ENCODE measurements around the gene TGFA.
A peak's percentile ranks its signal among the peaks of the same experiment; 100 is the strongest.

Gene TGFA

DNA sequence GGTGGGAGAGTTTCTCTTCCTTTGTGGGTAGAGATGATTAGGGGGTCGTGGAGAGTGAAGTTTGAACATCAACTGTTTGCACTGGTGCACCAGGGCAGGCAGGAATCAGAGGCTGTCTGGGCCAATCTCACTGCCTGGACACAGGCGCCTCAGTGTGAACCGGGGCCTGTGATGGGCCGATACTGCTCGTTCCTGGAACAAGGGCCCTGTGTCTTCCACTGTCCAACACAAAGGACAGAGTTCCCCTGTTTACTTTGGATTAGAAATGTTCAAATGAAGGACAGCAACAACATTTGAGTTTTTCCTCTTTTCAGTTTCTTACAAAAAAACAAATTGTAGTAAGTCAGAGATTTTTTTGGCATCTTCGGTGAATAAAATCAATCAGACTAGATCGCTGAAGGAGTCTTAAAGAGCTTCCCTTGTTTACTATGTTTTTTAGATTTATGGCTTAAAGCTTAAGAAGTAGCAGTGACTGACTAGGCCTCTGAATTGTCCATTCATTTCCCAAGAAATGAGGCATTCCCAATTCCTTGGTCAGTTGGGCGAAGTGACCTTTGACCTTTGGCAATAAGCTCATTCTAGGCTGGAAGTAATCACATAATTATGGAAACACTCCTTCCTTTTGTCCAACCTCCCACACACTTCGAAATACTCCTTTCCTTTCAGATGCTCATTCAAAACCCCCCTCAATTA, 11.6 kb upstream of the TGFA start:
- no peak for DNase-seq (ENCODE audit: low read depth in 1 of 2, low spot score in 1 of 2)
- TF ChIP-seq JUND (IDR thresholded peaks at IDR 0.05; ENCODE audit: low read depth): no peak
- in situ Hi-C loops (cut with HindIII; ENCODE audit: low pct_unique_long_range_greater_than_20kb, low sequenced_read_pairs): no loop called here

DNA sequence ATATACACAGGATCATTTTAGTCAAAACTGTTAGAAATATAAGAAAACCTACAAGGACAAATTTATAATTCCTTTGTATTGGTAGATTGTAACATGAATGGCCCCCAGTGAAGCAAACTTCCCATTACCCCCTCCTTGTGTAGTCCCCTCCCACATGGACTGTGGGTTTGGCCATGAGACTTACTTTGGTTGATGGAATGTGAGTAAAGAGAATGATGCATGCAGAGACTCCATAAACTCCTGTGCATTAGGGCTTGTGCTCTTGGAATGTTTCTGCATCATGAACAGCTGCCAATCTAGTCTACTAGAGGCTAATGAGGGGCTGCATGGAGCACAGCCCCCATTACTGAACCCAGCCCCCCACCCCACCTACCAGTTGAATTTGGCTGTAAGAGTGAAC, 8.3 kb upstream of the TGFA start:
- no peak for DNase-seq (ENCODE audit: low read depth in 1 of 2, low spot score in 1 of 2)
- in situ Hi-C loops (cut with HindIII; ENCODE audit: low pct_unique_long_range_greater_than_20kb, low sequenced_read_pairs): no loop called here
- no peak for TF ChIP-seq JUND (IDR thresholded peaks at IDR 0.05; ENCODE audit: low read depth)

DNA sequence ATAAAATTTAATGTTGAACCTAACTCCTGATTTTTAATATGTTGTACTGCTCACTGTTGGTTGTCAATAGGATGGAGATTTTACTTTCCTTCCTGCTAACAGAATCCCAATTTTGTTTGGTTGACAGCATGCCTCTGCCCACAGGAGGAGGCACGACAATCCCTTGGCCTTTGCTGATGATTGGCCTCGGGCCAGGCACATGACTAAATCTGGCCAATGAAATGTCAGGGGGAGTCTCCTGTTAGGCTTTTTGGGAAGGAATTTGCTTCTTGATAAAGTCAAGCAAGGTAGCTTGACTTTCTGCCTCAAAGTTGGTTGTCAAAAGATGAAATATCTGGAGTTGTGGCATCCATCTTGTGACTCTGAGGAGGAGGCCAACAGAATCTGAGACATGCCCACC, 6.8 kb upstream of the TGFA start:
- TF ChIP-seq JUND (IDR thresholded peaks at IDR 0.05; ENCODE audit: low read depth): no peak
- in situ Hi-C loops (cut with HindIII; ENCODE audit: low pct_unique_long_range_greater_than_20kb, low sequenced_read_pairs): no loop called here

DNA sequence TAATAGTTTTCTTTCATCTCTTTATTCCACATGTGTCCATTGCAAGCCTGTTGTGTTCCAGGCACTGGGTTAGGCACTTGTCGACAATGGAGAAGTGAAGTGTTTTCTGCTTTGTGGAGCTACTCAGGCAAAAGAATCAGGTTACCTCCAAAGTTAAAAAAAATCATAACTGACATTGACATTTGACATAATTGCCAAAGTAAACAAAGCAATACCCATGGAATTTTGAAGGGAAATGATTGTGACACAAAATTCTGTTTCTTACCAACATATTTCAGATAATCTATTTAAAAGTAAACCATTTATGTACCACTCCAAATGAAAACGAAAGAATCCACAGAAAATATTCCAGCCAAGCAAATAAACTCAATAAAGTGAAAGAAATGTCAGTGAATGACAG, 6.4 kb upstream of the TGFA start:
- no peak for DNase-seq (ENCODE audit: low read depth in 1 of 2, low spot score in 1 of 2)
- no peak for TF ChIP-seq JUND (IDR thresholded peaks at IDR 0.05; ENCODE audit: low read depth)
- in situ Hi-C loops (cut with HindIII; ENCODE audit: low pct_unique_long_range_greater_than_20kb, low sequenced_read_pairs): no loop called here

More for the DNA sequence above, 6.8 kb upstream of the TGFA start:
- DNase-seq (ENCODE audit: low read depth in 1 of 2, low spot score in 1 of 2): no peak

DNA sequence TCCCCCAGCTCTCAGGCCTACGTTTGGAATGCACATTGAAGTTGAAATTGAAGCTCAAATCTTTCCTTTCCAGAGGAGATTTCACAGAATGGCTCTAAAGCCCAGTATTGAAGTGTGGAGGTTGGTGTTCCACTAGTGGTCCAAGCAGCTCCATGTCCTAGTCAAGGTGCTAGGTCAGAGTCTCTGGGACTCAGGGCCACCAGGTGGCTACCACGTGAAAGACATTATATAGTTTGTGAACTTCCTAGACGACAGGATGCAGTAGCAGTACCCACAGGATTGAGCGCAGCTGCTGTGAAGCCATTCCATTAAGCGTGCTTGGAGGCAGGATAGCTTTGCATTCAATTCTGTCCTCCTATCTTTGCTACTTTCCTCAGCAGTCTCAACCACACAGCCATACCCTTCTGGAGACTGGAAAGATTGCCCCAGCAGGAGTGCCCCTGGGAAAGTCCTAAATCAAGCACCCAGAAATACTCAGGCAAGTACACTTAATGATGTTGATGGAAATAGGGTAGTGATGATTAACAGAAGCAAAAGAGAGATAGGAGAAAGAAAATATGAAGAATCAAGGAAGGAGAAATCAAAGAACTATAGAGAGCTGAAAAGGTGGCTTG, 4.7 kb upstream of the TGFA start:
- in situ Hi-C loops (cut with HindIII; ENCODE audit: low pct_unique_long_range_greater_than_20kb, low sequenced_read_pairs): no loop called here
- DNase-seq (ENCODE audit: low read depth in 1 of 2, low spot score in 1 of 2): peak in 1 of 2 experiments; percentile 37
- no peak for TF ChIP-seq JUND (IDR thresholded peaks at IDR 0.05; ENCODE audit: low read depth)

DNA sequence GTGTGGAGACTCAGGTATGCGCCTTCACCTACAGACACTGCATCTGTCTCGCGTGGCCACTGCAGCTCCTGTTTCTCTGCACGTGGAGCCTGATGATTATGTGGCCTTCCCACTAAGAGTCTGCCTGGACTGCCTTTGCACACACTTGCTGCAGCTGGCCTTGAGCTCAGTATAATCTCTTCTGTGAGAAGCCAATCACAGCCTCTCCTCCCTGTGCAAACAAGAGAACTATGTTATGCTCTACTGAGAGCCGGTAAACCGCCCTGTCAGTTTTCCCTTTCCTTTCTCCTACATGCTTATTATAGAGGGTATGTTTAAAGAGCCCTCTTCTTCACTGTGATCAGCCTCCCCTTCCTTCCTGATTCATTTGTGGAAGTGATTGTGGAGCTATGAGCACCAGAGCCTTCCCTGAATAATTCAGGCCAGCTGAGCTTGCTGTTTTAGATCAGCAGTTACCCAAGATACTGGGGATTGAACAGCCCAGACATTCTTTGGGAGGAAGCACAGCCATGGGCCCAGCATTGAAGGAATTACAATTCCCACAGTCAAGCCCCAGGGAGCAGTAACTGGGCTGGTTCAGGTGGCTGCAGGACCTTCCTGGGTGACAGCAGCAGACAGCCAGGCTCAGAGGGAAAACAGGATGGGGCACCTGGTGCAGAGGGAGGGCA, 3.7 kb upstream of the TGFA start:
- no peak for TF ChIP-seq JUND (IDR thresholded peaks at IDR 0.05; ENCODE audit: low read depth)
- DNase-seq (ENCODE audit: low read depth in 1 of 2, low spot score in 1 of 2): peak; percentile 48 to 74
- in situ Hi-C loops (cut with HindIII; ENCODE audit: low pct_unique_long_range_greater_than_20kb, low sequenced_read_pairs): no loop called here

DNA sequence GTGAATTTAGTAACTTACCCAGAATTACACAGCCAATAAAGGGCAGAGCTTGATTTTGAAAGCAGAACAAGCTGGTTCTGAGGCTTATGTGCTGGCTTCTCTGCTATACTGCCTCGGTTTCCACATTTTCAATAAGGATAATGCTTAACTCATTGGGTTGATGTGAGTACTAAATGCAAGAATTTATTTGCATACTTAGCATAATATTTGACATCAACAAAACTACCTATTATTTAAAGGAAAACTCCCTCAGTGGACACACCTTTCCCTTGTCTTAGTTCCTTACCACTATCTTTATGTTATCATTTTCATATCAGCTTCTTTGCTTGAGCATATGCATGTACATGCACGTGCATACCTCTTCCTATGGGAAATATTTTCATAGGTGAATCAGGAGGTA, 3.0 kb upstream of the TGFA start:
- DNase-seq (ENCODE audit: low read depth in 1 of 2, low spot score in 1 of 2): no peak
- in situ Hi-C loops (cut with HindIII; ENCODE audit: low pct_unique_long_range_greater_than_20kb, low sequenced_read_pairs): no loop called here
- TF ChIP-seq JUND (IDR thresholded peaks at IDR 0.05; ENCODE audit: low read depth): no peak

DNA sequence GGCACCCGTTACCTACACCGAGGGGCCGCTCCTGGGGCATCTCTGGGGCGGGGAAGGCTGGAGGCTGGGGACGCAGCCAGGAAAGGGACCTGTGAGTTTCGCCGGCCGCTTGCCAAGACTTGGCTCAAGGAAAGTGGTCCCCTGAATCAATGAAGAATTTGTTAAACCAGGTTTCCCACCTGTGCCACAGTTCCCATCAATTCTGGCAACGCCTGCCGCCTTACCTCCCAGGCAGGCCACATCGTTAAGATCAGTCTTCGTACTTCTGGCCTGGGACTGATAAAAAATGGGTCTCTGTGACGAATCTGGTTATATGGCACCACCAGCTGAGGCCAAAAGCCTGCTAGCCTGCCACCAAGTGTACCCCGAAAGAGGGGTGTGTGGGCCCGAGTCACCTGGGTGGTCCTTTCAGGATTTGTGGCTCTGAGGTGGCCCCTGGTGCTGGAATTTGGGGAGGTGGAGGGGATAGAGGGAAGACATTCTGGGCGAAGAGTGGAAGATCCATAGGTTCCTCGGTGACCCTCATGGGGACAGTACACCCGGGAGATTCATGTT, 789 bp upstream of the TGFA start:
- no peak for DNase-seq (ENCODE audit: low read depth in 1 of 2, low spot score in 1 of 2)
- in situ Hi-C loops (cut with HindIII; ENCODE audit: low pct_unique_long_range_greater_than_20kb, low sequenced_read_pairs): no loop called here
- TF ChIP-seq JUND (IDR thresholded peaks at IDR 0.05; ENCODE audit: low read depth): no peak

DNA sequence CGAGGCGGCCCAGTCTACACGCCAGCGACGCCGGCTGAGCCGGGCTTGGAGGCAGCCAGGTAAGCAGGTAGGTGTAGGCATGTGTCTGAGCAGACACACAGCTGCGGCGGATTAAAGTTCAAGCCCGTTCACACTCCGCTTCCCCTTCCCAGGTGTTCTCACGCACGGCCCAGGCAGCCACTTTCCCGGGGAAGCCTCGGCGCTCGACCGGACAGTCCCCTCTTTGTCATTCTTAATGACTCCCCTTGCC, 367 bp downstream of the TGFA start:
- DNase-seq (ENCODE audit: low read depth in 1 of 2, low spot score in 1 of 2): peak in 1 of 2 experiments; percentile 59
- in situ Hi-C loops (cut with HindIII; ENCODE audit: low pct_unique_long_range_greater_than_20kb, low sequenced_read_pairs): no loop called here
- TF ChIP-seq JUND (IDR thresholded peaks at IDR 0.05; ENCODE audit: low read depth): no peak

DNA sequence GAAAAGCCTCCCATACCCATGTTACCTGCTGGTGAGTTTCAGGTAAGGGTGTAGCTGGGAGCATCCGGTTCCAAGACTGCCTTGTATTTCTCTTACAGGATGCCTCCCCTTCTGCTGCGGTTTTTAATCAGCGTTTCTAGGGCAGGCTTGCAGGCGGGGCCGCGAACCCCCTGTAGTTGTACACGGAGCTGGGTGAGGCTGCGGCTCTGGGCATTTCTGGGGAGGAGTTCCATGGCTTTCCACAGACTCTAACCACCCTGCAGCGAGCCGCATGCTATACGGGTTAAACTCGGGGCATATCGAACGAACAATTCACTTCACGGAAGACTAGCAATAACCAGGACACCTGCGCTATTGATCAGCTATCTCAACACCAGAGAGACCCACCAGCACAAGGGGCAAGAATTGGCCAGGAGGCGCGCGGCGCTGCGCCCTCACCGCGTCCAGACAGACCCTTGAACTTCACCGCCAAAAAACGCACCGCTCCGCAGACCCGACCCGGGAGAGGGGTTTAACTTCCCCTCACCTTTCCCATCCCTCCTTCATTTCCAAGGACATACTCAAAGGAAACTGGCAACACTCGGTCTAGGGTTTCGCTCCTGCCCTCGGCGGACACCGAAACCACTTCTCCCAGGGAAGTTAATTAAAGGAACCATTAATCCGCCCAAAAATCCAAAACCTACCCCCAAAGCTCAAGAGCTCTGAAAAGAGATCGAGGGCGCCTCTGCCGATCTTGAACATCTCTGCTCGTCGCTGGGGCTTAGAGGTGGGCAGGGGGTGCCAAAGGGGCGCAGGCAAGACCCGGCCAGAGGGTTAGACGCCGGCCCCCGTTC, 909 bp downstream of the TGFA start:
- no peak for DNase-seq (ENCODE audit: low read depth in 1 of 2, low spot score in 1 of 2)
- no peak for TF ChIP-seq JUND (IDR thresholded peaks at IDR 0.05; ENCODE audit: low read depth)
- in situ Hi-C loops (cut with HindIII; ENCODE audit: low pct_unique_long_range_greater_than_20kb, low sequenced_read_pairs): no loop called here

DNA sequence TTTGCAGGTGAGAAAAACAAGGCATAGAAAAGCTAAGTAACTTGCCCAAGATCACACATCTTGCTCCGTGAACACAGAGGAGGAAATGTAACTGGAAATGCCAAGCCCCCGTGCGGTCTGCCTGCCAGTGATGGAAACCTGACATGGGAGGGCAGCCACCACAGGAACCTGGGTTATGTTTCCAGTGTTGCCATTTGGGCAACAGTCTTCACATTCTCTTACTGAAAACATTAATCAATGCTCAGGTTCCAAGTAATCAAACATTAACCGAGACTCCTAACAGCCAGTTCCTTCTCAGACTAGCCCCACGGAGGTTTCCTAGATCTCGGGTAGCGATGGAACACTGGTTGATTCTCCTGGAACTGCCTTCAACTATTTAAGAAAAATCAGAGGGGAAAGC, 2.5 kb downstream of the TGFA start:
- in situ Hi-C loops (cut with HindIII; ENCODE audit: low pct_unique_long_range_greater_than_20kb, low sequenced_read_pairs): no loop called here
- TF ChIP-seq JUND (IDR thresholded peaks at IDR 0.05; ENCODE audit: low read depth): no peak
- DNase-seq (ENCODE audit: low read depth in 1 of 2, low spot score in 1 of 2): no peak

DNA sequence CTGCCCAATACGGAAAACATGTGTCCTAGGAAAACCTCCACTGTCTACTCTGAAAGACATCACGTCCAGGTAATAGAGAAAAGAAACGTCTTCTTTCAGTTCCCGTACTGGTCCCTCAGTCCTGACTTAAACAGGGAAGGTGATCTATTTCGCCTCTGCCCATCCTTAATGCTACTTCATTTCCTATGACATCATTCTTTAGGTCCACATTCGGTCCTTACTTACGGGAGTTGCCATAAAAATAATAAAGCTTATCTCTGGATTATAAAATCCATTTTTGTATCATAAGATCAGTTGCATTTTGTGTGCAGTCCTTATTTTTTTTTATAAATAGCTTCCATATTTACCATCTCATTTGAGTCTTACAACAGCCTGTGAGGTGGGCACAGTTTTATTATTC, 3.7 kb downstream of the TGFA start:
- in situ Hi-C loops (cut with HindIII; ENCODE audit: low pct_unique_long_range_greater_than_20kb, low sequenced_read_pairs): no loop called here
- no peak for DNase-seq (ENCODE audit: low read depth in 1 of 2, low spot score in 1 of 2)
- TF ChIP-seq JUND (IDR thresholded peaks at IDR 0.05; ENCODE audit: low read depth): no peak

All from T47D (cell line).